C4-2B (cell line): ENCODE measurements around the gene UBL5.

Experiments used
- CTCF ChIP-seq: fragments of 450-650 bp; conservative IDR thresholded peaks from 2 replicates; pipeline ENCODE4 v1.5.1; 2017; ENCODE audit warnings: mild to moderate bottlenecking
- ZFX ChIP-seq: fragments of 450-650 bp; IDR thresholded peaks from 2 replicates; pipeline ENCODE4 v1.6.1; 2017

GRCh38 chr19:9860407-9860806, 32.7 kb downstream of the UBL5 start:
- TF ChIP-seq CTCF: no peak
- no peak for TF ChIP-seq ZFX
